Sigmoid colon (tissue), 4 donors: ENCODE results near the gene CCN2.

Experiments
- EP300 ChIP-seq, 4 donors: sonication (generic); formaldehyde crosslinking; IDR thresholded peaks; one replicate each; pipeline ENCODE4 v1.6.1; 2017; ENCODE audit warnings: antibody characterized with exemption in 4 of 4
- POLR2A ChIP-seq, 2 donors: fragments of 450-650 bp; IDR thresholded peaks; one replicate each; pipeline ENCODE4 v1.6.1; 2016; ENCODE audit warnings: antibody characterized with exemption in 2 of 2, mild to moderate bottlenecking in 2 of 2, moderate library complexity in 2 of 2
- POLR2AphosphoS5 ChIP-seq, 4 donors: sonication (generic); formaldehyde crosslinking; IDR thresholded peaks; one replicate each; pipeline ENCODE4 v1.6.1; 2017; ENCODE audit warnings: antibody characterized with exemption in 4 of 4
- TF ChIP-seq, protein P1 (sequence below), 4 experiments: fragments of 450-650 bp in 3 of 4; fragments of 200-600 bp in 1 of 4; IDR thresholded peaks; one replicate each; pipeline ENCODE4 v1.5.1; 2016 to 2019; ENCODE audit warnings: antibody characterized with exemption in 4 of 4, mild to moderate bottlenecking in 3 of 4, moderate library complexity in 2 of 4

DNA sequence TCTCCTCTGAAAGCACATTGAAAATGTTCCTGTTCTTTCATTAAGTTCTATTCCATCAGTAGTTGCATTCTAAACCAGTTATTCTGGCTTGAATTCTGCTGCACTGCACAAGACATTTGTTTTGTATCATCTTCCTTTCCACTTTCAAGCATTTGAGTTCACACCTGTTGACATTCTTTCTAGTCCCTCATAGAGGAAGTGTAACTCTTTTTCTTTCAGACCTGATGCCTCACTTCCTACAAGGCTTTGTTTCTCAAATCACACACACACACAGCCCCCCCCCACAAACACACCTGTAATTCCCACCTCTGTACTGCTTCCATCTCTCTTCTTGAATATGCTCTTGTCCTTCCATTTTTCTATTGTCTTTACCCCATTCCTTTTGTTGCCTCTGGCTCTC lies 50.9 kb downstream of the CCN2 start:
- TF ChIP-seq, protein P1, sequence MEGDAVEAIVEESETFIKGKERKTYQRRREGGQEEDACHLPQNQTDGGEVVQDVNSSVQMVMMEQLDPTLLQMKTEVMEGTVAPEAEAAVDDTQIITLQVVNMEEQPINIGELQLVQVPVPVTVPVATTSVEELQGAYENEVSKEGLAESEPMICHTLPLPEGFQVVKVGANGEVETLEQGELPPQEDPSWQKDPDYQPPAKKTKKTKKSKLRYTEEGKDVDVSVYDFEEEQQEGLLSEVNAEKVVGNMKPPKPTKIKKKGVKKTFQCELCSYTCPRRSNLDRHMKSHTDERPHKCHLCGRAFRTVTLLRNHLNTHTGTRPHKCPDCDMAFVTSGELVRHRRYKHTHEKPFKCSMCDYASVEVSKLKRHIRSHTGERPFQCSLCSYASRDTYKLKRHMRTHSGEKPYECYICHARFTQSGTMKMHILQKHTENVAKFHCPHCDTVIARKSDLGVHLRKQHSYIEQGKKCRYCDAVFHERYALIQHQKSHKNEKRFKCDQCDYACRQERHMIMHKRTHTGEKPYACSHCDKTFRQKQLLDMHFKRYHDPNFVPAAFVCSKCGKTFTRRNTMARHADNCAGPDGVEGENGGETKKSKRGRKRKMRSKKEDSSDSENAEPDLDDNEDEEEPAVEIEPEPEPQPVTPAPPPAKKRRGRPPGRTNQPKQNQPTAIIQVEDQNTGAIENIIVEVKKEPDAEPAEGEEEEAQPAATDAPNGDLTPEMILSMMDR (IDR thresholded peaks at IDR 0.05), result no peak
- no peak for TF ChIP-seq POLR2A (IDR thresholded peaks at IDR 0.05)
- TF ChIP-seq EP300 (IDR thresholded peaks at IDR 0.05), result no peak
- TF ChIP-seq POLR2AphosphoS5 (IDR thresholded peaks at IDR 0.05), result no peak
